A549 (cell line): ENCODE results near the gene SIRT2. TPM values are rescaled to one million over a fixed set of nuclear protein-coding genes. Genes with fewer than 3 reads are reported as not detected.

ENCODE experiments used
- ATAC-seq, 2 experiments: fragments of 200-7000 bp in 1 of 2; fragments of >200 bp in 1 of 2; cut with Nextera tagmentation in 1 of 2; cut with Tn5 transposase in 1 of 2; 3 replicates each; pipeline versions ENCODE4 v1.8.0 to v1.9.1; 2018 to 2020; ENCODE audit warnings: mild to moderate bottlenecking in 1 of 2, moderate library complexity in 1 of 2
- CTCF ChIA-PET: fragments of 300-600 bp; sonication (Branson Sonifier 250); formaldehyde crosslinking; extraction: SDS; loops from one replicate; lab custom pipeline; 2021; ENCODE audit warnings: antibody characterized with exemption, inconsistent platforms; lab: Yijun Ruan, JAX
- POLR2A ChIA-PET: fragments of 350-600 bp; formaldehyde crosslinking; extraction: SDS; loops from one replicate; lab custom pipeline; 2021; ENCODE audit warnings: antibody characterized with exemption, inconsistent platforms; lab: Yijun Ruan, JAX
- DNase-seq, 2 experiments: peaks; one replicate each; pipeline versions ENCODE4 v3.0.0 to v3.0.0-alpha.2; 2011 to 2016; ENCODE audit warnings: low read depth in 1 of 2, low spot score in 1 of 2
- FAIRE-seq: peaks from 2 replicates; lab custom pipeline; 2011; peaks lifted over from hg19 to GRCh38; lab: Jason Lieb, UNC
- H3K27ac ChIP-seq, 2 experiments: fragments of >200 bp; sonication (Bioruptor Twin); formaldehyde crosslinking; 3 replicates each; pipeline ENCODE4 v1.5.1; 2016 to 2017
- H3K4me1 ChIP-seq: fragments of >200 bp; sonication (Bioruptor Twin); formaldehyde crosslinking; 3 replicates; pipeline ENCODE4 v1.6.1; 2016
- H3K4me2 ChIP-seq: fragments of >200 bp; sonication (Bioruptor Twin); formaldehyde crosslinking; 3 replicates; pipeline ENCODE4 v1.6.1; 2016
- H3K4me3 ChIP-seq: fragments of >200 bp; sonication (Bioruptor Twin); formaldehyde crosslinking; 3 replicates; pipeline ENCODE4 v1.5.1; 2016
- H3K9me3 ChIP-seq: fragments of >200 bp; sonication (Bioruptor Twin); formaldehyde crosslinking; 3 replicates; pipeline ENCODE4 v1.6.1; 2016
- CHD4 ChIP-seq: fragments of 200-600 bp; sonication (generic); IDR thresholded peaks from 2 replicates; pipeline ENCODE4 v1.6.1; 2016; ENCODE audit warnings: antibody characterized with exemption, mild to moderate bottlenecking, borderline replicate concordance
- EHF ChIP-seq: fragments of 250-450 bp; sonication (Bioruptor Pico); IDR thresholded peaks from 2 replicates; pipeline ENCODE4 v1.5.0; 2020; ENCODE audit warnings: mild to moderate bottlenecking
- EHMT2 ChIP-seq: fragments of 200-600 bp; sonication (generic); IDR thresholded peaks from 2 replicates; pipeline ENCODE4 v1.6.1; 2016; ENCODE audit warnings: antibody characterized with exemption, low read depth, mild to moderate bottlenecking, moderate library complexity
- ESRRA ChIP-seq: fragments of 150-350 bp; IDR thresholded peaks from 2 replicates; pipeline ENCODE4 v1.6.1; 2014; ENCODE audit warnings: mild to moderate bottlenecking, low read length, borderline replicate concordance
- FOSL2 ChIP-seq, 2 experiments: fragments of 450-650 bp in 1 of 2; fragments of >200 bp in 1 of 2; sonication (Bioruptor Twin) in 1 of 2; formaldehyde crosslinking; IDR thresholded peaks; 2 replicates each; pipeline versions ENCODE4 v1.5.0 to v1.6.1; 2016 to 2020; ENCODE audit warnings: mild to moderate bottlenecking in 1 of 2, moderate library complexity in 1 of 2
- FOXS1 ChIP-seq: fragments of 250-450 bp; sonication (Bioruptor Pico); IDR thresholded peaks from 2 replicates; pipeline ENCODE4 v1.5.0; 2020; ENCODE audit warnings: mild to moderate bottlenecking, moderate library complexity
- GATA3 ChIP-seq: IDR thresholded peaks from 2 replicates; pipeline ENCODE4 v1.6.1; 2012; ENCODE audit warnings: borderline replicate concordance
- HDAC2 ChIP-seq: fragments of 200-600 bp; sonication (generic); IDR thresholded peaks from 2 replicates; pipeline ENCODE4 v1.6.1; 2016
- HEYL ChIP-seq: fragments of 250-450 bp; sonication (Bioruptor Pico); IDR thresholded peaks from 2 replicates; pipeline ENCODE4 v1.8.0; 2021; ENCODE audit warnings: mild to moderate bottlenecking, moderate library complexity
- HOXA7 ChIP-seq: fragments of 250-450 bp; sonication (Bioruptor Pico); IDR thresholded peaks from 2 replicates; pipeline ENCODE4 v1.5.0; 2020; ENCODE audit warnings: mild to moderate bottlenecking, moderate library complexity
- HOXB5 ChIP-seq: fragments of 250-450 bp; sonication (Bioruptor Pico); IDR thresholded peaks from 2 replicates; pipeline ENCODE4 v1.5.0; 2020; ENCODE audit warnings: mild to moderate bottlenecking, moderate library complexity
- JUN ChIP-seq, 2 experiments: fragments of >200 bp; sonication (Bioruptor Twin); formaldehyde crosslinking; IDR thresholded peaks; 2 replicates in 1 of 2; 3 replicates in 1 of 2; pipeline ENCODE4 v1.6.1; 2016 to 2017
- JUNB ChIP-seq: fragments of >200 bp; sonication (Bioruptor Twin); formaldehyde crosslinking; IDR thresholded peaks from 2 replicates; pipeline ENCODE4 v1.6.1; 2016
- KDM5A ChIP-seq: fragments of 200-600 bp; sonication (generic); IDR thresholded peaks from 2 replicates; pipeline ENCODE4 v1.6.1; 2016; ENCODE audit warnings: antibody characterized with exemption, mild to moderate bottlenecking
- MAFK ChIP-seq: fragments of 450-650 bp; IDR thresholded peaks from 2 replicates; pipeline ENCODE4 v1.6.1; 2014; ENCODE audit not compliant: partially characterized antibody
- NFE2L2 ChIP-seq: fragments of 150-350 bp; conservative IDR thresholded peaks from 2 replicates; pipeline ENCODE4 v1.6.1; 2014; ENCODE audit warnings: low read length
- PHF8 ChIP-seq: fragments of 200-600 bp; sonication (generic); IDR thresholded peaks from 2 replicates; pipeline ENCODE4 v1.6.1; 2016; ENCODE audit warnings: low read depth, mild to moderate bottlenecking, antibody characterized with exemption, moderate library complexity, borderline replicate concordance
- POLR2A ChIP-seq: IDR thresholded peaks from 2 replicates; pipeline ENCODE4 v1.6.1; 2012; ENCODE audit warnings: mild to moderate bottlenecking, low read length
- RARB ChIP-seq: fragments of 250-450 bp; sonication (Bioruptor Pico); IDR thresholded peaks from 2 replicates; pipeline ENCODE4 v1.8.0; 2021; ENCODE audit warnings: mild to moderate bottlenecking, moderate library complexity
- RCOR1 ChIP-seq: fragments of 150-350 bp; IDR thresholded peaks from 2 replicates; pipeline ENCODE4 v1.6.1; 2014; ENCODE audit warnings: antibody characterized with exemption, low read length, low read depth
- RFX5 ChIP-seq: fragments of 450-650 bp; IDR thresholded peaks from 2 replicates; pipeline ENCODE4 v1.7.1; 2014; ENCODE audit warnings: antibody characterized with exemption, mild to moderate bottlenecking, moderate library complexity
- SREBF2 ChIP-seq: fragments of 450-650 bp; IDR thresholded peaks from 2 replicates; pipeline ENCODE4 v1.6.1; 2014; ENCODE audit warnings: mild to moderate bottlenecking, moderate library complexity
- TFCP2L1 ChIP-seq: fragments of 250-450 bp; sonication (Bioruptor Pico); IDR thresholded peaks from 2 replicates; pipeline ENCODE4 v1.5.0; 2021; ENCODE audit warnings: mild to moderate bottlenecking
- TP53 ChIP-seq: fragments of 250-450 bp; sonication (Bioruptor Pico); IDR thresholded peaks from 2 replicates; pipeline ENCODE4 v1.5.0; 2021; ENCODE audit warnings: mild to moderate bottlenecking, moderate library complexity
- ZSCAN20 ChIP-seq: fragments of 250-450 bp; sonication (Bioruptor Pico); IDR thresholded peaks from 2 replicates; pipeline ENCODE4 v1.8.0; 2022; ENCODE audit warnings: mild to moderate bottlenecking, moderate library complexity
- WGBS: methylation state at CpG from one replicate; pipeline ENCODE4 v1.1.6; 2017; ENCODE audit errors: missing lambda C conversion rate; 5-methylcytosine and 5-hydroxymethylcytosine counted together
- polyA plus RNA-seq, 4 experiments: library from polyadenylated mRNA; depleted of rRNA in 3 of 4; stranded (reverse); fragments of >200 nt; fragmentation: RNase III in 1 of 4; extraction: RNeasy Plus Mini Kit Qiagen cat#74134 plus additional on column Dnase treatment in 1 of 4; gene quantifications; 2 replicates in 3 of 4; 3 replicates in 1 of 4; pipeline ENCODE4 v1.2.3, GENCODE V29; 2011 to 2017
- TF ChIP-seq, protein P1 (sequence below): fragments of 450-650 bp; IDR thresholded peaks from 2 replicates; pipeline ENCODE4 v1.6.1; 2014; ENCODE audit warnings: antibody characterized with exemption
- TF ChIP-seq, protein P2 (sequence below): fragments of 150-350 bp; IDR thresholded peaks from 2 replicates; pipeline ENCODE4 v1.6.1; 2014; ENCODE audit warnings: low read depth, mild to moderate bottlenecking, low read length
- TF ChIP-seq, protein P3 (sequence below): fragments of 250-450 bp; sonication (Bioruptor Pico); IDR thresholded peaks from 2 replicates; pipeline ENCODE4 v1.5.0; 2021; ENCODE audit warnings: mild to moderate bottlenecking, moderate library complexity, borderline replicate concordance
- TF ChIP-seq, protein P4 (sequence below): fragments of 250-450 bp; sonication (Bioruptor Pico); IDR thresholded peaks from 2 replicates; pipeline ENCODE4 v1.5.0; 2020; ENCODE audit warnings: low read depth, mild to moderate bottlenecking, moderate library complexity

SIRT2 gene
- polyA plus RNA-seq, 2 of the 4 experiments (the other 2 are of a cell fraction): 28.6 to 30.4 TPM

DNA sequence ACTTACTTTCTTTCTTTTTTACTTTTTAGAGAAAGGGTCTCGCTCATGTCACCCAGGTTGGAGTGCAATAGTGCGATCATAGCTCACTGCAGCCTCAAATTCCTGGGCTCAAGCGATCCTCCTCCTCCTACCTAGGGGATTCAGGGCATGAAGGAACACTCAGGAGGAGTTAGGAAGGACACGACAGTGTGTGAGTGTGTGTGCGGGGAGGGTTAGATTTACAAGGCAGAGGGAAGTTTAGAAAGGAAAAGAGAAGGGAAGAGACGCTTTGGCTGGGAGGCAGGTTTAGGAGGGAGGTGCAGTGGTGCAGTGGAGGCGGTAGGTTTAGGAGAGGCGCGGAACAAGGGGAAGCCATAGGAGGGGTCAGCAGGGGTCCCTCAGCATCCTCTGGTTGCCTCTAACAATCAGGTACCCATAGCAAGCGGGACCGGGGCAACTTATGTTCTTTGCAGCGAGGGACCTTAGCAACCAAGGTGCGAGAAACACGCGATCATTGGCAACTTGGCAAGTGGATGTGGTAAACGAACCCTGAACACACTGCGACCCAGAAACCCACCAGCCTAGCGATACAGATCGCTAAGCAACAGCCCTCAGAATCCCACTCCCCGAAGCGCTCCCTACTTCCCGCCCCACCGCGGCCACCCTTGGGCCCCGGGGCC lies 501 bp downstream of the SIRT2 start:
- H3K4me2 ChIP-seq: peak overlapping the region; percentile 76
- 47% methylated on average over 25 of the region's 25 CpGs for WGBS
- POLR2A ChIA-PET: no interaction called here
- CTCF ChIA-PET: interaction anchor here (0.7 to 4.7 kb wide), 3 partner anchors 12 to 30 kb away, joined by 3 to 43 read pairs (median 4); no protein-coding TSS in a partner anchor
- ATAC-seq (peak in 1 of 2 experiments; percentile 2; a peak in 1 of 6 replicates), FAIRE-seq (no peak), DNase-seq (peak in 1 of 2 experiments; percentile 54)
- no peak for TF ChIP-seq RARB (CRISPR knock-in tag)
- TF ChIP-seq PHF8: peak; percentile 74
- TF ChIP-seq HEYL: no peak
- no peak for TF ChIP-seq ZSCAN20 (CRISPR knock-in tag)
- no peak for TF ChIP-seq RFX5
- peak; percentile 44; the same call in 1 of the 2 replicates for TF ChIP-seq TP53
- peak; percentile 59; the same call in 1 of the 2 replicates for TF ChIP-seq HOXB5 (CRISPR knock-in tag)
- TF ChIP-seq FOSL2 (IDR thresholded peaks at IDR 0.05): no peak
- no peak for TF ChIP-seq FOSL2 (CRISPR knock-in tag; IDR thresholded peaks at IDR 0.05)
- no peak for TF ChIP-seq SREBF2
- TF ChIP-seq, protein P1, sequence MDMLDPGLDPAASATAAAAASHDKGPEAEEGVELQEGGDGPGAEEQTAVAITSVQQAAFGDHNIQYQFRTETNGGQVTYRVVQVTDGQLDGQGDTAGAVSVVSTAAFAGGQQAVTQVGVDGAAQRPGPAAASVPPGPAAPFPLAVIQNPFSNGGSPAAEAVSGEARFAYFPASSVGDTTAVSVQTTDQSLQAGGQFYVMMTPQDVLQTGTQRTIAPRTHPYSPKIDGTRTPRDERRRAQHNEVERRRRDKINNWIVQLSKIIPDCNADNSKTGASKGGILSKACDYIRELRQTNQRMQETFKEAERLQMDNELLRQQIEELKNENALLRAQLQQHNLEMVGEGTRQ: no peak
- no peak for TF ChIP-seq EHF (CRISPR knock-in tag)
- no peak for TF ChIP-seq GATA3
- no peak for TF ChIP-seq HDAC2
- no peak for TF ChIP-seq FOXS1 (CRISPR knock-in tag)
- TF ChIP-seq HOXA7: 0 out of 2 replicates have a peak, but pooled peaks have one; percentile 33
- TF ChIP-seq, protein P2, sequence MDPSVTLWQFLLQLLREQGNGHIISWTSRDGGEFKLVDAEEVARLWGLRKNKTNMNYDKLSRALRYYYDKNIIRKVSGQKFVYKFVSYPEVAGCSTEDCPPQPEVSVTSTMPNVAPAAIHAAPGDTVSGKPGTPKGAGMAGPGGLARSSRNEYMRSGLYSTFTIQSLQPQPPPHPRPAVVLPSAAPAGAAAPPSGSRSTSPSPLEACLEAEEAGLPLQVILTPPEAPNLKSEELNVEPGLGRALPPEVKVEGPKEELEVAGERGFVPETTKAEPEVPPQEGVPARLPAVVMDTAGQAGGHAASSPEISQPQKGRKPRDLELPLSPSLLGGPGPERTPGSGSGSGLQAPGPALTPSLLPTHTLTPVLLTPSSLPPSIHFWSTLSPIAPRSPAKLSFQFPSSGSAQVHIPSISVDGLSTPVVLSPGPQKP: no peak
- TF ChIP-seq TFCP2L1 (CRISPR knock-in tag): no peak
- TF ChIP-seq JUNB: no peak
- TF ChIP-seq, protein P3, sequence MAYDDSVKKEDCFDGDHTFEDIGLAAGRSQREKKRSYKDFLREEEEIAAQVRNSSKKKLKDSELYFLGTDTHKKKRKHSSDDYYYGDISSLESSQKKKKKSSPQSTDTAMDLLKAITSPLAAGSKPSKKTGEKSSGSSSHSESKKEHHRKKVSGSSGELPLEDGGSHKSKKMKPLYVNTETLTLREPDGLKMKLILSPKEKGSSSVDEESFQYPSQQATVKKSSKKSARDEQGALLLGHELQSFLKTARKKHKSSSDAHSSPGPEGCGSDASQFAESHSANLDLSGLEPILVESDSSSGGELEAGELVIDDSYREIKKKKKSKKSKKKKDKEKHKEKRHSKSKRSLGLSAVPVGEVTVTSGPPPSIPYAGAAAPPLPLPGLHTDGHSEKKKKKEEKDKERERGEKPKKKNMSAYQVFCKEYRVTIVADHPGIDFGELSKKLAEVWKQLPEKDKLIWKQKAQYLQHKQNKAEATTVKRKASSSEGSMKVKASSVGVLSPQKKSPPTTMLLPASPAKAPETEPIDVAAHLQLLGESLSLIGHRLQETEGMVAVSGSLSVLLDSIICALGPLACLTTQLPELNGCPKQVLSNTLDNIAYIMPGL: no peak
- no peak for TF ChIP-seq POLR2A
- peak overlapping the region; percentile 56 for H3K4me3 ChIP-seq
- peaks cover 5% of the 10 kb centered on the region for H3K9me3 ChIP-seq
- H3K4me1 ChIP-seq: peaks cover 13% of the 10 kb centered on the region; the same call in 2 of the 3 replicates
- peak overlapping the region; percentile 64 to 77 for H3K27ac ChIP-seq

DNA sequence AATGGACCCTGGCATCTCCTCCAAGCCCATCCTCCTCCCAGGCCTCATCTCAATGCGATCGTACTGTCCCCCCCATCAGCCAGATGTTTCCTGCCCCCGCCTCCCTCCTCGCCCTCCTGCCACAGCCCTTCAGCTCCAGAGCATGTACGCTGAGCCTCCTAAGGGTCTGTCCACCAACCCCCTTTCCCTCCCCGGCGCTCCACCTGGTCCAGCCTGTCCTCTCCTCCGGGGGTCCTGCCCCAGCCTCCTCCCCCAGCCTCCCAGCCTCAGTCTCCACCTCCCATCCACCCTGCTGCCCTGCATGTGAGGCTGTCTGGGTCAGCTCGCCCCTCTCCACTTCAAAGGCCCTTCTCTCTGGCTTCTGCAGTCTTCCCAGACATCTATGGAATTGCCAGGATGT lies 4.5 kb downstream of the SIRT2 start:
- Histone ChIP-seq H3K4me2 (no peak overlapping the region), H3K27ac (no peak overlapping the region), H3K4me1 (peaks cover 7% of the 10 kb centered on the region; the same call in 2 of the 3 replicates), H3K9me3 (no peaks in the 10 kb centered on the region), H3K4me3 (no peak overlapping the region)
- ChIA-PET CTCF (interaction anchor here (1.3 to 31.8 kb wide), 7 partner anchors 8 to 351 kb away, joined by 4 to 652 read pairs (median 5); partner anchors contain the start of genes MRPS12, RINL and SARS2), POLR2A (no interaction called here)
- TF ChIP-seq SREBF2 (no peak), RFX5 (no peak), KDM5A (no peak), HOXB5 (CRISPR knock-in tag) (no peak), NFE2L2 (no peak), CHD4 (no peak), GATA3 (no peak), JUN (IDR thresholded peaks at IDR 0.05) (no peak), HEYL (no peak), EHMT2 (no peak), ESRRA (no peak), MAFK (no peak), POLR2A (no peak), RCOR1 (no peak)
- TF ChIP-seq, protein P2: no peak
- TF ChIP-seq, protein P4, sequence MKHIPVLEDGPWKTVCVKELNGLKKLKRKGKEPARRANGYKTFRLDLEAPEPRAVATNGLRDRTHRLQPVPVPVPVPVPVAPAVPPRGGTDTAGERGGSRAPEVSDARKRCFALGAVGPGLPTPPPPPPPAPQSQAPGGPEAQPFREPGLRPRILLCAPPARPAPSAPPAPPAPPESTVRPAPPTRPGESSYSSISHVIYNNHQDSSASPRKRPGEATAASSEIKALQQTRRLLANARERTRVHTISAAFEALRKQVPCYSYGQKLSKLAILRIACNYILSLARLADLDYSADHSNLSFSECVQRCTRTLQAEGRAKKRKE (CRISPR knock-in tag): no peak
- TF ChIP-seq, protein P3: no peak
- DNase-seq (no peak), ATAC-seq (no peak), FAIRE-seq (no peak)
- 78% methylated on average over 9 of the region's 9 CpGs for WGBS
